ENCODE data around the gene CDK16.

The CDK16 gene

GRCh38 chrX:47218280-47218919 is at the start of gene CDK16:
CDK16 (plus strand) TSS chrX:47218681; CDS start chrX:47223558, 4,877 bp downstream.
- DNase-seq, result peak; percentile 44 to 54 (median 44)

- no peak for DNase-seq
These were observed 49.2 kb upstream of the CDK16 start for GRCh38 chrX:47169273-47169672.

- no peak for DNase-seq
These were observed 48.6 kb upstream of the CDK16 start for GRCh38 chrX:47169726-47170515.

GRCh38 chrX:47170861-47171692 is 47.4 kb upstream of the CDK16 start:
- no peak for DNase-seq

- DNase-seq, result no peak
These were observed 46.5 kb upstream of the CDK16 start for GRCh38 chrX:47171996-47172395.

GRCh38 chrX:47172549-47172948 is 45.9 kb upstream of the CDK16 start:
- DNase-seq, result no peak

- DNase-seq, result no peak
These were observed 45.3 kb upstream of the CDK16 start for GRCh38 chrX:47172971-47173792.

GRCh38 chrX:47174376-47174775 is 44.1 kb upstream of the CDK16 start:
- DNase-seq, result no peak

GRCh38 chrX:47174846-47175587 is 43.5 kb upstream of the CDK16 start:
- no peak for DNase-seq

GRCh38 chrX:47175588-47175980 is 42.9 kb upstream of the CDK16 start:
- DNase-seq, result no peak

- no peak for DNase-seq
These were observed 42.3 kb upstream of the CDK16 start for GRCh38 chrX:47176101-47176740.

- DNase-seq, result no peak
These were observed 41.4 kb upstream of the CDK16 start for GRCh38 chrX:47177079-47177478.

- no peak for DNase-seq
These were observed 40.1 kb upstream of the CDK16 start for GRCh38 chrX:47178337-47178736.

- DNase-seq, result no peak
These were observed 39.1 kb upstream of the CDK16 start for GRCh38 chrX:47179221-47179927.

GRCh38 chrX:47179928-47180255 is 38.6 kb upstream of the CDK16 start:
- DNase-seq, result no peak

GRCh38 chrX:47180346-47180745 is 38.1 kb upstream of the CDK16 start:
- DNase-seq, result no peak

- no peak for DNase-seq
These were observed 37.2 kb upstream of the CDK16 start for GRCh38 chrX:47181301-47181700.

- DNase-seq, result no peak
These were observed 36.3 kb upstream of the CDK16 start for GRCh38 chrX:47182106-47182700.

GRCh38 chrX:47184486-47184885 is 34.0 kb upstream of the CDK16 start:
- no peak for DNase-seq

GRCh38 chrX:47185241-47185640 is 33.2 kb upstream of the CDK16 start:
- DNase-seq, result no peak

Measured in activated CD4-positive, CD25-positive, alpha-beta regulatory T cell (primary cell).